Activated CD8-positive, alpha-beta T cell treated with anti-CD3 and anti-CD28 coated beads for 36 hours (primary cell): ENCODE results near the gene RUFY4. TPM values are rescaled to one million over a fixed set of nuclear protein-coding genes. Genes with fewer than 3 reads are reported as not detected.
"Not testable (repeated sequence)": the region's sequence is repeated elsewhere in the genome, so short reads cannot be mapped to it uniquely, and the experiment has no call there.

Experiments
- ATAC-seq: fragments of 200-7000 bp; cut with Tn5 transposase; one replicate; pipeline ENCODE4 v1.10.0; 2021; ENCODE audit warnings: mild to moderate bottlenecking, moderate library complexity
- CTCF ChIA-PET: fragments of 350-600 bp; sonication (Branson Sonifier 250); formaldehyde crosslinking; loops from one replicate; lab custom pipeline; 2021; ENCODE audit warnings: antibody characterized with exemption; lab: Charles Lee
- POLR2A ChIA-PET: fragments of 350-600 bp; sonication (Branson Sonifier 250); formaldehyde crosslinking; loops from one replicate; lab custom pipeline; 2021; ENCODE audit warnings: antibody characterized with exemption; lab: Charles Lee
- DNase-seq: peaks from one replicate; pipeline ENCODE4 v3.0.0-alpha.2; 2020
- H3K27ac Mint-ChIP-seq: one replicate; pipeline ENCODE4 v1.8.0; 2021; ENCODE audit warnings: mild to moderate bottlenecking, mixed read lengths
- H3K27me3 Mint-ChIP-seq: one replicate; pipeline ENCODE4 v1.8.0; 2021; ENCODE audit warnings: mixed read lengths
- H3K36me3 Mint-ChIP-seq: one replicate; pipeline ENCODE4 v1.8.0; 2021; ENCODE audit warnings: low read depth, mixed read lengths
- H3K4me1 Mint-ChIP-seq: one replicate; pipeline ENCODE4 v1.8.0; 2021; ENCODE audit warnings: low read depth, mixed read lengths
- H3K4me3 Mint-ChIP-seq: one replicate; pipeline ENCODE4 v1.8.0; 2021; ENCODE audit warnings: mild to moderate bottlenecking, moderate library complexity, mixed read lengths
- H3K9me3 Mint-ChIP-seq: one replicate; pipeline ENCODE4 v1.8.0; 2021; ENCODE audit warnings: mixed read lengths
- intact Hi-C: fragments of 100-400 bp; cut with micrococcal nuclease; formaldehyde crosslinking; loops from one replicate; pipeline ENCODE4 v1.10.0; 2022
- total RNA-seq, 2 experiments: library from RNA; stranded (reverse); gene quantifications; one replicate each; pipeline ENCODE4 v1.2.3, GENCODE V29; 2021
- TF ChIP-seq, protein P1 (sequence below): fragments of 200-600 bp; IDR thresholded peaks from one replicate; pipeline ENCODE4 v1.8.0; 2022; ENCODE audit warnings: antibody characterized with exemption, mild to moderate bottlenecking

RUFY4 gene, protein sequence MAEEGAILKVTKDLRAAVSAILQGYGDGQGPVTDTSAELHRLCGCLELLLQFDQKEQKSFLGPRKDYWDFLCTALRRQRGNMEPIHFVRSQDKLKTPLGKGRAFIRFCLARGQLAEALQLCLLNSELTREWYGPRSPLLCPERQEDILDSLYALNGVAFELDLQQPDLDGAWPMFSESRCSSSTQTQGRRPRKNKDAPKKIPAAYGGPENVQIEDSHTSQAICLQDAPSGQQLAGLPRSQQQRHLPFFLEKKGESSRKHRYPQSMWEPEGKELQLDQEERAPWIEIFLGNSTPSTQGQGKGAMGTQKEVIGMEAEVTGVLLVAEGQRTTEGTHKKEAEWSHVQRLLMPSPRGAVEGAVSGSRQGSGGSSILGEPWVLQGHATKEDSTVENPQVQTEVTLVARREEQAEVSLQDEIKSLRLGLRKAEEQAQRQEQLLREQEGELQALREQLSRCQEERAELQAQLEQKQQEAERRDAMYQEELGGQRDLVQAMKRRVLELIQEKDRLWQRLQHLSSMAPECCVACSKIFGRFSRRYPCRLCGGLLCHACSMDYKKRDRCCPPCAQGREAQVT
- total RNA-seq, result under 1 TPM; 0.76 to 0.88 TPM

DNA sequence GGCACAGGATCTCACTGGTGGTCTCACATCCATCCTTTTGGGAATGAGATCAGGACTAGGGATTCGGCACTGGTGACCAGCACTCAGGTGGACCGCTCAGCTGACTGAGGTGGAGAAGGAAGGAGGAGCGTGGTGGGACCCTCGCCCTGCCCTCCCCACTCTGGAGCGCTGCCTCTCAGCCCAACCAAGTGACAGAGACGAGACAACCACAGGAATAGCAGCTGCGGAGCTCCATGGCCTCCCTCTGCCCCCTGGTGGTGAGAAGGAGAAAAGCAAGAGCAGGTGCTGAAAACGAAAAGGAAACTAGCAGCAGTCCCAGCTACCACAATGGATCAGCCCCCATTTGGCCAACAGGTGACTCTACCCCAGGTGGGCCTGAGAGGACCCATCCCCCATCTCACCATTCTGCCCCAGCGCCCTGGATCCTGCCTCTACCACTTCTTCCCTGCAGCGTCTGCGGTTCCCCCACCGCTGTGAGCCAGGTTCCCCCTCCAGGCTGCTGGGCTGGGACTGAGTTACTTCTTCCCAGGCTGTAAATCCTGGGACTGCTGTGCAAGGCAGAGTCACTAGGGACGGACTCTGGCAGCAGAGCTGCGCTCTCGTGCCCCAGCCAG is at the start of gene RUFY4:
Gene RUFY4 (plus strand): TSS at position 533 of the 614 bp plus-strand sequence. CDS start 1,353 bp downstream, outside the sequence.
- TF ChIP-seq, protein P1, sequence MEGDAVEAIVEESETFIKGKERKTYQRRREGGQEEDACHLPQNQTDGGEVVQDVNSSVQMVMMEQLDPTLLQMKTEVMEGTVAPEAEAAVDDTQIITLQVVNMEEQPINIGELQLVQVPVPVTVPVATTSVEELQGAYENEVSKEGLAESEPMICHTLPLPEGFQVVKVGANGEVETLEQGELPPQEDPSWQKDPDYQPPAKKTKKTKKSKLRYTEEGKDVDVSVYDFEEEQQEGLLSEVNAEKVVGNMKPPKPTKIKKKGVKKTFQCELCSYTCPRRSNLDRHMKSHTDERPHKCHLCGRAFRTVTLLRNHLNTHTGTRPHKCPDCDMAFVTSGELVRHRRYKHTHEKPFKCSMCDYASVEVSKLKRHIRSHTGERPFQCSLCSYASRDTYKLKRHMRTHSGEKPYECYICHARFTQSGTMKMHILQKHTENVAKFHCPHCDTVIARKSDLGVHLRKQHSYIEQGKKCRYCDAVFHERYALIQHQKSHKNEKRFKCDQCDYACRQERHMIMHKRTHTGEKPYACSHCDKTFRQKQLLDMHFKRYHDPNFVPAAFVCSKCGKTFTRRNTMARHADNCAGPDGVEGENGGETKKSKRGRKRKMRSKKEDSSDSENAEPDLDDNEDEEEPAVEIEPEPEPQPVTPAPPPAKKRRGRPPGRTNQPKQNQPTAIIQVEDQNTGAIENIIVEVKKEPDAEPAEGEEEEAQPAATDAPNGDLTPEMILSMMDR, result peak; percentile 80
- DNase-seq (peak; percentile 75), ATAC-seq (peak; percentile 97)
- Mint-ChIP-seq H3K4me3 (peak within 1 kb of the TSS; percentile 54), H3K27me3 (peaks cover 12% of the 10 kb centered on the region), H3K27ac (peak within 1 kb of the TSS; percentile 20)
- intact Hi-C loops, POLR2A ChIA-PET, H3K36me3 Mint-ChIP-seq, H3K9me3 Mint-ChIP-seq, H3K4me1 Mint-ChIP-seq: not testable (repeated sequence)
- CTCF ChIA-PET, result interaction anchor here (1.0 to 2.4 kb wide), 21 partner anchors 10 to 283 kb away, joined by 3 to 25 read pairs (median 4); partner anchors contain the start of gene CXCR1

DNA sequence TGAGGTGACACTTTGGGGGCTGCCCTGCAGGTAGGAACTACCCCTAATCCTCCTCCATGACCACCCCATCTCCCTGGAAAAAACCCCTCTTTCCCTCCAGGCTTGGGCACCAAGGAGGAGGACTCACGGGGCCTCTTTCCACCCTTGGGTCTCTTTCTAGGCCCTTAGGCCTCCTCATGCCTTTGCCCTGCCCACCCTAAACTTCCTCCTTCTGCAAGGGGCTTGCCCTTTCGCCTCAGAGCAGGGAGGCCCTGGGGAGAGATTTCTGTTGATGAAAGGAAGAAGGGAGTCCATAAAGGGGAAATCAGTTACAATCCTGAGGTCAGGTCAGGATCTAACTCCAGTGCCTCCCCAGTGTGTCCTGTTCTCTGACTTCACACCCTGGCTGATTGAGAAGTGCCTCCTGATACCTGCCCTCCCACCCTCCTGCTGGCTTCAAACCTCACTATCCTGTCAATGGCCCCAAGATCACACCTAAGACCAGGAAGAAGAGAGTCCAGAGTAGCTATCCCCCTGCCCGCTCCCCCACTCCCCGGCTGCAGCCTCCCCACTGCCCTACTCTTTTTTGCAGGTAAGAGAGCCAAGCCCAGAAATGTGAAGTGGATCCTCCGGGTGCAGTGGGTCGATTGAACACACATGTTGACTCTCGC is 49.5 kb upstream of the RUFY4 start:
- DNase-seq (no peak), ATAC-seq (no peak)
- CTCF ChIA-PET, result no interaction called here
- intact Hi-C loops, result no loop called here
- Mint-ChIP-seq H3K27ac (no peak overlapping the region), H3K4me3 (no peak overlapping the region), H3K36me3 (no peaks in the 10 kb centered on the region), H3K27me3 (no peaks in the 10 kb centered on the region), H3K9me3 (no peaks in the 10 kb centered on the region), H3K4me1 (no peaks in the 10 kb centered on the region)
- POLR2A ChIA-PET, result no interaction called here
- TF ChIP-seq, protein P1, result no peak

DNA sequence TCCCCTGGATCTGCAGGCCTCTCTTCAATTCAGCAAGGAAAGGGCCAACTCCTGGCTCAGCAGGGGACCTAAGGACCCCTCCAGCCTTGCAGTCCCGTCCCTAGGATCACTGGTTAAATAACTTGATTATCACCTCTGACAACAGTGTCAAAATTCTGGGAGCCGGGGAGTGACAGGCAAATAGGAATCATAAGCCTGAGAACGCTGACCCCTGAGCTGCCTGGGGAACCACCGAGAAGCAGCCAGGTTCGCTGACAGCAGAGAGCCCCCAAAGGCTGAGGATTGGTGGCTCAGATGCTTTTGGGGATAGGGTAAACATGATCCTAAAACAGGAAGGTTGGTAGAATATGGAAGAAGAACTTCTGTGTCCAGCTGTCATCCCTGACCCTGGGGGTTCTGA is 48.8 kb upstream of the RUFY4 start:
- ATAC-seq, result no peak
- CTCF ChIA-PET, result no interaction called here
- TF ChIP-seq, protein P1, result no peak

DNA sequence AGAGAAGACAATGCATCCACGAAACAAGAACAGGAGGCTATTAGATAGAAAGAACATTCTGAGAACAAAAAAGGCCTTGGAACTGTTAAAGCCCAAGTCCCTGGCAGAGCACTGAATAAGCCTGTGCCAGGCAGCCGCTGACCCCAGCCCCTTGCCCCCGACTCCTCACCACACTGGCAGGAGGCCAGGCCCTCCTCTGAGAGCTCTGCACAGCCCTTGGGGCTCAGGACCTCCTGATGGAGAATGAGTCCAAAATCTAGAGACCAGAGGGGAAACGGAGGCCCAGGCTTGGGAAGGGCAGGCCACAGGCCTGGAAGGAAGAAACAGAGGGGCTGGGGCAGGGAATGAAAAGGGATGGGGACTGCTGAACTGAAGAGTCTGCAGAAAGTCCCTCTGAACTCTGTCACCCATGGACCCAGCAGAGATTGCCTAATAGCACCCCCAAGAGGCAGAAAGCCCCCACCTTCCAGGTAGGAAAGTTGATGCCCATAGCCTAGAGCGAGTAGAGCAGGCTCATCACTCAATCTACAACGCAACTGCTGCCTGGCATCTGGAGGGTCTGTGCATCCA is 48.0 kb upstream of the RUFY4 start:
- no peaks in the 10 kb centered on the region for H3K36me3 Mint-ChIP-seq
- ATAC-seq, result no peak
- H3K27ac Mint-ChIP-seq, result no peak overlapping the region
- no peaks in the 10 kb centered on the region for H3K4me1 Mint-ChIP-seq
- H3K27me3 Mint-ChIP-seq, result no peaks in the 10 kb centered on the region
- ChIA-PET CTCF (no interaction called here), POLR2A (no interaction called here)
- intact Hi-C loops, result no loop called here
- no peak for DNase-seq
- TF ChIP-seq, protein P1, result no peak
- no peaks in the 10 kb centered on the region for H3K9me3 Mint-ChIP-seq
- H3K4me3 Mint-ChIP-seq, result no peak overlapping the region

More for the DNA sequence above, 48.8 kb upstream of the RUFY4 start:
- no peak overlapping the region for H3K4me3 Mint-ChIP-seq
- H3K27ac Mint-ChIP-seq, result no peak overlapping the region
- no peak for DNase-seq
- no peaks in the 10 kb centered on the region for H3K4me1 Mint-ChIP-seq
- intact Hi-C loops, result no loop called here
- POLR2A ChIA-PET, result no interaction called here
- no peaks in the 10 kb centered on the region for H3K27me3 Mint-ChIP-seq
- no peaks in the 10 kb centered on the region for H3K9me3 Mint-ChIP-seq
- H3K36me3 Mint-ChIP-seq, result no peaks in the 10 kb centered on the region
